Hematopoietic multipotent progenitor cell treated with erythropoietin and hydrocortisone succinate and interleukin-3 and kit ligand, for 6 days (in vitro differentiated cells): ENCODE measurements around the gene PPIP5K1.

Source experiments
- DNase-seq: peaks from one replicate; pipeline ENCODE4 v3.0.0-alpha.2; 2015

Gene PPIP5K1

DNA sequence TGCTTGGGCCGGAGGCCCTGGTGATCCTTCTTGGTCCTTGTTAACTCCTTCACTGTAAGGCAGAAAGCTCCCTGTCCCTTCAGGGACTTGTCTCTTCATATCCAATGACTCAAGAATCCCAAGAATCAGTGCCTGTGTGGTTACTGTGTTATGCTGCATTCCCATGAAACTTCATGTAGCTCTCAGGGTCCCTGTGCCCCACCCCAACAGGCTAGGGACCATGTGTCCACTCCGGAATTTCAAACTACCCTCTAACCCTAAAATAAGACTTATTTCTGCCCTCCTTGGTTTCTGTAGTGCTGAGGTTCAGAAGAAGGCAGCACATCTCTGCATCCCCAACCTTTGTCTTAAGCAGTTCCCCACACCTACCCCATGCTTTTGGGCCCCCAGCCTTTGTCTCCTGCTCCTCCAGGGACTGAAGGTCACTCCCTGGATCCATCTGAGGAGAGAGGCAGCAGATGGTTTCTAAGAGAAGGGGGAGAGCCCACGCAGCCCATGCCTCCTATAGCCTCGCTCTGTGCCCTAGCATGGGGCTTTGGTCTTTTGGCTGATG, 73.1 kb downstream of the PPIP5K1 start:
- DNase-seq: no peak

DNA sequence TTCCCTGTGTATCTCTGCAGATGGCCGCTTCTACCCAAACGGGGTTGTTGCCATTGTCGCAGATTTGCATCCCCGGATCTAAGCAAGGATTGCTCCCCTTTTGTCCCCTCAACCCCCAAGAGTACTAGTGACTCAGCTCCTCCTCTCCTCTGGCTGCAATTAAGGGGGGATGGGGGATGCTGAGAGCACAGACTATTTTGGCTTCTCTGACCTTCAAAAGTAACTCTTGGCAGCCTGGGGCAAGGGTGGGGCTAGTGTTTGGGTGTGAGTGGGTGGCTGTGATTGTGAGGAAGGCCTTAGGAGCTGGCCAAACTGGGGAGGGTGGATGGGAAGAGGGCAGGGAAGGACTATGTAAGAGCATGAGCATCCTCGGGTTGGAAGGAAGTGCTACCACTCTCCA, 73.8 kb downstream of the PPIP5K1 start:
- DNase-seq: no peak

- DNase-seq: no peak
These were observed 74.3 kb downstream of the PPIP5K1 start for GRCh38 chr15:43515741-43516140.

DNA sequence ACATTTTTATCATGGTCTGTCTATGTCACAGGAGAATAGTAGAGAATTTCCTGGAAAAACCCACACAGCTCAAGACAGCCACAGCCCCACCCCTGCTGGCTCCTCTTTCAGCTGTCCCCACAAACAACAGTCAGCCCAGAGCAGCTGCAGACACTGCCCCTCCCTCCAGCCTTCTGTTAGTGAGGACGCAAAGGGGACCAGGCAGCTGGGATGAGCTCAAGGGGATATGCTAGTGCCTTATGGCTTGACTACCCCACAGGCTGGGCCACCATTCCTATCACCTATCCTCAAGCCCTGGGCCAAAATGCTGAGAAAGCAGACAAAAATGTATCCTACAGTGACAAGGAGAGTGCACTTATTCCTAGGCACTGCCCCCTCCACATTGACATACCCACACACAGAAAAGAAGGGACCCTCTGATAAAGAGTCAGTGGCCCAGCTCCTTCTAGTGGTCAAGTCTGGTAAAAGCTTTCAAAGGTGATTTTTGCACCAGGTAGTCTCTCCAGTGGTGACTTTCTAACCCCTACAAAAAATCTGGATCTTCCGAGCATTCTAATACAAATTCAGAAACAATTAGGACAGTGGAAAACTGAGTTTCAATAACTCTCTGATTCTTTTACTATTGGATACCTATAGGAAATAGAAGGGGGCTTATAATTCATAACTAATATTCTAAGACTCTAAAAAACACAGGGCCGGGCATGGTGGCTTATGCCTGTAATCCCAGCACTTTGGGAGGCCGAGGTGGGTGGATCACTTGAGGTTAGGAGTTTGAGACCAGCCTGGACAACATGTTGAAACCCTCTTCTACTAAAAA, 75.6 kb downstream of the PPIP5K1 start:
- DNase-seq: peak; percentile 90

DNA sequence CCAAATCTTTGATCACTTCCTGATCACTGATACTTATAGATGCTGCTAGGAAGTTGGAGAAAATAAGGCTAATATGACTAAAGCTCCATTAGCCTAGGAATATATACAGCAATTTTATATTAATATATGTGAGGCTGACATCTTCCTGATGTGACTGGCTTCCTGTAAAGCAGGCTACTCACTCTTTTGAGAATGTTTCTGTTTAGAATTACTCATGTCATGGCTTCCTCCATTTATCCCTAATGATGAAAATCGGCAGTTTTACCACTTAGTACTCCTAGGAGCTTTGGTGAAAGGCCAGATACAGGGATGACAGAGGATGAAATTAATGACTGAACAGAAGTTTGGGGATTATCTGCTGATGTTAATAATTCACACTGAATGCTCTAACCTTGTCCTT, 76.5 kb downstream of the PPIP5K1 start:
- DNase-seq: no peak

DNA sequence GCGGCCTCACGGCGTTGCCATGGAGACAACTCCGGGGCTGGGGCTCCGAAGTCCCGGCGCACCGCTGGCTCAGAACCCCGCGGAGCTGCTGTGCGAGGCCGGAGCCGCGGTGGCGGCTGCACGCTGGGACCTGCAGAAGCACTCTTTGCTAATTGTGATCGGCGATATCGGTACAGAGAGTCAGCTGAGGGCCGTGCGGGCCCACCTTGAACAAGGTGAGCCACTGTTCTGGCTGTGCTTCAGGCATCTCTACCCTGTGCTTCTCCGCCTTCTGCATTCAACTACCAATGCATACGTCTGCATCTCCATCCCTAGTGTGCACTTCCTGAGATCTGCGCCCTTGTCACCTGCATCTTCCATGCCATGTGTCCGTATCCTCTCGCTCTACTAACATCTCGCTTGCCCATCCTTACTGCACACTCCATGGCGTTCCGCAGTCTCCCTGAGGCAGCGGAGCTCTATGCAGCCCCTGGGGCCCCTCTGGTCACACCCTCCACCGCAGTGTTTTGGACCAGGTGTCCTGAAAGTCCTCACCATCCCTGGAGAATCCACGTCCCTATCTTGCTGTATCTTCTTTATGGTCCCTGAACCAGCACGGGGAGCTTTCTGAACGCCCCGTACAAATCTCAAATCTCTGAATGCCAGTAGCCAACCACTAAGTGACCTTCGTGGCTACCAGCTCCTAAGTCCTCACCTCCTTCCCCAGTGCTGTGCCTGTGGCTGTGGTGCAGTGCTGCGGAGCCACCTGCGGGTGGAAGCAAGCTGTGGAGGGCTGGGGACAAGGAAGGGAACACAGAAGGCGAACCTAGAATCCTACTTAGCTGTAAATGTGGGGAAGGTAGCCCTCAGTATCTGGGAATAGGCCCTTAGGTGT, 78.8 kb downstream of the PPIP5K1 start:
- peak; percentile 64 for DNase-seq

- DNase-seq: peak; percentile 100
These were observed 79.6 kb downstream of the PPIP5K1 start for GRCh38 chr15:43510200-43511011.

DNA sequence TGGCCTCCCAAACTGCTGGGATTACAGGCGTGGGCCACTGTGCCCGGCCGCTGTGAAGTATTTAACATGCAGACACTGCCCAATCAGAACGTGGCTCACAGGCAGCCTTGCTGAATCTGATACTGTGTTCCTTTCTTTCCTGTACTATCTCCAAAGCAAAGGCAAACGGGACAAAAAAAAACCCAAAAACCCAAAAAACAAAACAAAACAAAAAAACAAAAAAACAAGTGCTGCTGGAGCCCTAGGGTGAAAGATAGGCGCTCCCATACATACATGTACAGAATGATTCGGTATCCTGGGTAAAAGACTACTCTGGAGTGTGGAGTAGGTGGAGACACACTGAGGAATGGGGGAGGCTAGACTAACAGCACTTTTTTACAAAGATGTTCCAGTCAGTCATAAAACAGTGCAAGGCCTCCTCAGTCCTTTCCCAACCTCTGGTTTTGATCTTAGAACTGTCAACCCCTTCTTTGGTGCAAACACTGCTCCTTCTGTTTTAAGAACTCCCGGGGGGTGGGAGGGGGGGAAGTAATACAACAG, 80.3 kb downstream of the PPIP5K1 start:
- peak; percentile 45 for DNase-seq

DNA sequence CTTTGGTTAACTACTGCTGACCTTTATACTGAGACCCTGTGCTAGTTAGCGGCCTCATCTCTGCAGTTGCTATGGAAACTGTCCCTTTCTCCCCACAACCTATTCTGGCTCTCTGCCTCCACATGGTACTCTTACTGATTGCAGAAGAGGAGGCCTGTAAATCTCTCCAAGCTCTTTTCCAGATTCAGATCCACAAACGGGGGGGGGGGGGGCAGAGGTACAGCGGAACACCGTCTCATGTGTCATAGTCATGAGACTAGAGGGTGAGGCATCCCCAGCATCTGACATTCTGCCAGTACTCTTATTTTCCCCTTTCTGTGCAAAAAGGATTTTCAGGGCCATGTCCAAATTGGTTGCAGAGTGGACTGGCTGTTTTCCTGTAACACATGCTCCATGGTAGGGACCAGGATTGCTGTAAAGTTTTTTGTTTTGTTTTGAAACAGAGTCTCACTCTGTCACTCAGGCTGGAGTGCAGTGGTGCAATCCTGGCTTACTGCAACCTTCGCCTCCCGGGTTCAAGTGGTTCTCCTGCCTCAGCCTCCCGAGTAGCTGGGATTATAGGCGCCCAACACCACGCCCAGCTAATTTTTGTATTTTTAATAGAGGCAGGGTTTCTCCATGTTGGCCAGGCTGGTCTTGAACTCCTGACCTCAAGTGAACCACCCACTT, 80.9 kb downstream of the PPIP5K1 start:
- DNase-seq: no peak

DNA sequence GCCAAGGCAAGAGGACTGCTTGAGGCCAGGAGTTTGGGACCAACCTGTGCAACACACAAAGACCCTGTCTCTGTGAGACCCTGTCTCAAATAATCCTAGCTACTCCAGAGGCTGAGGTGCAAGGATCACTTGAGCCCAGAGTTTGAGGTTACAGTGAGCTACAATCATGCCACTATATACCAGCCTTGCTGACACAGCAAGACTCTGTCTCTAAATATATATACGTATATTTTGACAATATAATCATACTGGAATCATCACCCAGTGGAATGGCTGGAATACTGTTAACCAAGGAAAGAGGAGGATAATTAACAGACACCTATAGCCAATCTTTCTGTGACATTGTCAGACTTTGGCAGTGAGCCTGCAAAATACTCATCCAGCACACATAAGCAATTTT, 81.6 kb downstream of the PPIP5K1 start:
- DNase-seq: no peak

DNA sequence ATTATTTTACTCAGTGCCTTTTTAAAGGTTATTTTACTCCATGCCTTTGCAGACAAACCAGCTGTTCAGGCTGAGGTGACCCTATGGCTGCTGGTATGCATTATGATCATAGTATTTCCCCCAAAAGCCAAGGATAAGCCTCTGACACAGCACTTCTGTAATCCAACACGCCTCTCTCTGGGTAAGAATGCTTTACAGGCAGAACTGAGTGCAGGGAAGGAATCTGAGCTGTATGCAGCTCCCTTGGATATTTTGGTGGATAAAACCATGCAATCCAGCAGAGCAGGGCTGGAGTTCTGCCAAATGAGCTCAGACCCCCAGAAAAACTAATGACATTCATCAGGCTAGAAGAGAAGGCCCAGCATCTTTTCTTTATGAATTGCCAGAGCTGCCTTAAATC, 84.3 kb downstream of the PPIP5K1 start:
- DNase-seq: no peak

- DNase-seq: no peak
These were observed 90.4 kb downstream of the PPIP5K1 start for GRCh38 chr15:43499635-43500034.

- DNase-seq: no peak
These were observed 91.0 kb downstream of the PPIP5K1 start for GRCh38 chr15:43498990-43499389.

DNA sequence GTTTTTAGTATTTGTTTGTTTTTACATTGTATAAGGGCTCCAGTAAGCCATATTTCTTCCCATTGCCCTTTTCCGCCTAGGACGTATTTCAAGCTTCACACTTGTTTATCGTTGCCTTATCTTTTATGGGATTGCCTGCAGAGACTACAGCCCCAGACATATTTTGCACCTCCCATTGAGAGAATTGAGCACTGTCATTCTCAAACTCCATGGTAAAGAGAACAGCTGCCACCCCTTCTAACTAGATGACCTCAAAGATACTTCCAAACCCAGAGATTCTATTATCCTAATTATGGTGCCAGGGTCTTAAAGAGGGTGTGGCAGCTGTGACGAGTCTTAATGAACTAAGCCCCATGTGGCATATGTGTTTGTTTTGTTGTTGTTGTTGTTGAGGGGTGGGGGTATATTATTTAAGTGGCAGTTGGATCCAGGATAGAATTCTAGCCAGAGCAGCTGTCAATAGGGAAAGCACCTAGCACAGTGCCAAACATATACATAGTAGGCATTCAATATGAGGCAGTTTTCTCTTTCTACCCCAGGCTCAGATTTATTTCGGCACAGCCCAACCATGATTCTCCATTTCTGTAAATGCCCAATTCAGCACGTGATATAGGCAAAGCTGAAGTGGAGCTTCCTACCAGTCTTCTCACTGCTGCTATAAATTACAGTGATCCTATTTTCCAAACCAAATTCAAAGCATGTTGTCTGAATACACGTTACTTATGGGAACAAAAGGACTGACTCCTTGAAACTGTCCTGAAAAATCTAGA, 96.1 kb downstream of the PPIP5K1 start:
- DNase-seq: no peak

DNA sequence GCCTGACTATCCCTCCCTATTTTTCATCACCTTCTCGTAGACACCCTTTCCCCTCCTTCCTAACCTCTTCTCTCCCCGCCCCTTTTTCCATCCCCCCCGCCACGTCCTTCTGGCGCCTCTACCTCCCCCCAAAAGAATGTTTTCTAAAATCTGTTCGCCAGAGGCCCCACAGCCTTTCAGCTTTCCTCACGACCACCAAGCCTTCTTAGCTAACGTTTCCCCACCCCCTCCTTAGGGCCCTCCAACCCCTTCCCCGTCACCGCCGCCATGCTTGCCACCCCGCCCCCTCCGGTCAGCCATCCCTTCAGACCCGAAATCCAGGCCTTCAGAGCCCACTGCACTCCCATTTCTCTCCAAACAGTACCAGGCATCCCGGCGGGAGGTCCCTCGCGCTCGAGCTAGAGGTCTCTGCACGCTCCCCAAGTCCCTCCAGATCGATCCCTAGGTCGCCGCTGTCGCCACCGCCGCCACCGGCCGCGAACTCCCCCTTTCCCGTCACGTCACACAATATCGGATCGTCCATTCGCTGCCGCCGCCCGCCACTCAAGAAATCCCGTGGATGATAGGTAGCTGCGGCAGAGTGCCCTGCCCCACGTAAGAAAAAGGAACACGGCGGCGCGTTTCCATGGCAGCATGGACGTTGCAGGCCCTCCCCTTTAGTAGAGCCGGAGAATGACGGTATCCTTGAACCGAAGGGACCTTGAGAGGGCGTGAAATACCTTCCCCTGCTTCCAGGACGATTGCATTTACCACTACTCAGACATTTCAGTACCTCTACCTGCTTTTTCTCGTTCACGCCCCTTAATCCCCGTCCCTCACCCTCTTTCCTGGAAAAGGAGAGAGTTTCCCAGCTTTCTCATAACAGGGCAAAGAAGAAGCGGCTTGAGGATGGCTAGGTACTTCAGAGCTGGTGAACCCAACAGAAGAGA, 97.1 kb downstream of the PPIP5K1 start, which contains the start of gene TP53BP1:
Gene TP53BP1, minus strand, starts transcription at position 484 of the 929 bp plus-strand sequence. Its CDS starts 113 bp downstream, at position 371.
- DNase-seq: peak; percentile 97

GRCh38 chr15:43492266-43492665, 97.7 kb downstream of the PPIP5K1 start:
- DNase-seq: no peak

GRCh38 chr15:43489191-43489590, 100.8 kb downstream of the PPIP5K1 start:
- DNase-seq: peak; percentile 73

GRCh38 chr15:43488790-43489189, 101.2 kb downstream of the PPIP5K1 start:
- no peak for DNase-seq

DNA sequence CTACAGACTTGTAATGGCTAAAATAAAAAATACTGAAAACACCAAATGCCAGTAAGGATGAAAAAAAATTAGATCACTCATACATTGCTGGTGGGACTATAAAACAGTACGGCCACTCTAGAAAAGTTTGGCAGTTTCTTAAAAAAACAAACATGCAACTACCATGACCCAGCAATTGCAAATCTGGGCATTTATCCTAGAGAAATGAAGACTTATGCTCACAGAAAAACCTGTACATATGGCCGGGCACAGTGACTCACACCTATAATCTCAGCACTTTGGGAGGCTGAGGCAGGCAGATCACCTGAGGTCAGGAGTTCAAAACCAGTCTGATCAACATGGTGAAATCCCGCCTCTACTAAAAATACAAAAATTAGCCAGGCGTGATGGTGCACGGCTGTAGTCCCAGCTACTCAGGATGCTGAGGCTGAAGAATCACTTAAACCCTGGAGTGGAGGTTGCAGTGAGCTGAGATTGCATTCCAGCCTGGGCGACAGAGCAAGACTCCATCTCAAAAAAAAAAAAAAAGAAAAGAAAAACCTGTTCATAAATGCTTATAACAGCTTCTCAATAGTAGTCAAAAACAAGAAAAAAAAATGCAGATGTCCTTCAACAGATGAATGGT, 102.6 kb downstream of the PPIP5K1 start:
- DNase-seq: no peak
